ENCODE measurements around the gene WAC.
"Not testable (repeated sequence)": the region's sequence is repeated elsewhere in the genome, so short reads cannot be mapped to it uniquely, and the experiment has no call there.

DNA sequence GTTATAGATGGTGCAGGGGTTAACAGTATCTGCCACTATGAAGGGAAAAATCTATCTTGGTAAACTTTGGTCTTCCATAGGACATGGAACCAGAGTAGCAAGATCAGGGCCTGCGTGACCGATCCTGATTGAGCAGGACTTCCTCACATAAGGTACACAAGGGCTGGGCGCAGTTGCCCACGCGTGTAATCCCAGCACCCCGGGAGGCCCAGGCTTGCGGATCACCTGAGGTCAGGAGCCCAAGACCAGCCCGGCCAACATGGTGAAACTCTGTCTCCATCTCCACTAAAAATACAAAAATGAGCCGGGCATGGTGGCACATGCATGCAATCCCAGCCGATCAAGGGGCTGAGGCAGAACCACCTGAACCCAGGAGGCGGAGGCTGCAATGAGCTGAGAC, 11.0 kb upstream of the WAC start:
- not testable (repeated sequence) for TF ChIP-seq POLR2A, CTCF (IDR thresholded peaks at IDR 0.05)
